ENCODE data around the gene MEPE.

DNA sequence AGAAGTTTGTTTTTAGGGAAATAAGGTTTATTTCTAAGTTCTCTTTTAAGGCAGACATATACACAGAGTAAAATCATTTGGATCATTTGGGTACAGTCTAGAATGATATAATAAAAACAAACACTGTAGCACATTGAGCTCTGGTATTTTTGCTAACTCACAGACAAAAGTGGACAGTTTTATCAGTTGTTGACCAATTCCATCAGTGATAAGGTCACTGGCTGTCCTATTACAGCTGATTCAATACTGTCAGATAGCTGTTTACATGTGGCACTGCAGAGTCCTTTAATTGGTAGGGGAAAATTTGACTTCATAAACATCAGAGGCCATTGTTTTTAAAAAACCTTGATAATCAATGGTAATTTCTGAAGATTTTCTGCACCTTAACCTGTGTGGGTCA lies 29.9 kb upstream of the MEPE start:
- TF ChIP-seq, protein P1, sequence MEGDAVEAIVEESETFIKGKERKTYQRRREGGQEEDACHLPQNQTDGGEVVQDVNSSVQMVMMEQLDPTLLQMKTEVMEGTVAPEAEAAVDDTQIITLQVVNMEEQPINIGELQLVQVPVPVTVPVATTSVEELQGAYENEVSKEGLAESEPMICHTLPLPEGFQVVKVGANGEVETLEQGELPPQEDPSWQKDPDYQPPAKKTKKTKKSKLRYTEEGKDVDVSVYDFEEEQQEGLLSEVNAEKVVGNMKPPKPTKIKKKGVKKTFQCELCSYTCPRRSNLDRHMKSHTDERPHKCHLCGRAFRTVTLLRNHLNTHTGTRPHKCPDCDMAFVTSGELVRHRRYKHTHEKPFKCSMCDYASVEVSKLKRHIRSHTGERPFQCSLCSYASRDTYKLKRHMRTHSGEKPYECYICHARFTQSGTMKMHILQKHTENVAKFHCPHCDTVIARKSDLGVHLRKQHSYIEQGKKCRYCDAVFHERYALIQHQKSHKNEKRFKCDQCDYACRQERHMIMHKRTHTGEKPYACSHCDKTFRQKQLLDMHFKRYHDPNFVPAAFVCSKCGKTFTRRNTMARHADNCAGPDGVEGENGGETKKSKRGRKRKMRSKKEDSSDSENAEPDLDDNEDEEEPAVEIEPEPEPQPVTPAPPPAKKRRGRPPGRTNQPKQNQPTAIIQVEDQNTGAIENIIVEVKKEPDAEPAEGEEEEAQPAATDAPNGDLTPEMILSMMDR (IDR thresholded peaks at IDR 0.05; ENCODE audit: low read depth, low read length, missing input control): no peak
- TF ChIP-seq YY1 (IDR thresholded peaks at IDR 0.05) (no peak), NR2F2 (IDR thresholded peaks at IDR 0.05) (no peak), GABPA (IDR thresholded peaks at IDR 0.05 in 1 of 2, conservative IDR thresholded peaks at IDR 0.05 in 1 of 2) (no peak), TAF1 (conservative IDR thresholded peaks at IDR 0.05) (no peak)
- TF ChIP-seq, protein P2, sequence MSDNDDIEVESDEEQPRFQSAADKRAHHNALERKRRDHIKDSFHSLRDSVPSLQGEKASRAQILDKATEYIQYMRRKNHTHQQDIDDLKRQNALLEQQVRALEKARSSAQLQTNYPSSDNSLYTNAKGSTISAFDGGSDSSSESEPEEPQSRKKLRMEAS (IDR thresholded peaks at IDR 0.05): no peak
